Measurements from ENCODE around the gene DCUN1D5. TPM values are rescaled to one million over a fixed set of nuclear protein-coding genes. Genes with fewer than 3 reads are reported as not detected.

The DCUN1D5 gene
- total RNA-seq, 1 experiment from 2014 or later = 68.3 TPM

DNA sequence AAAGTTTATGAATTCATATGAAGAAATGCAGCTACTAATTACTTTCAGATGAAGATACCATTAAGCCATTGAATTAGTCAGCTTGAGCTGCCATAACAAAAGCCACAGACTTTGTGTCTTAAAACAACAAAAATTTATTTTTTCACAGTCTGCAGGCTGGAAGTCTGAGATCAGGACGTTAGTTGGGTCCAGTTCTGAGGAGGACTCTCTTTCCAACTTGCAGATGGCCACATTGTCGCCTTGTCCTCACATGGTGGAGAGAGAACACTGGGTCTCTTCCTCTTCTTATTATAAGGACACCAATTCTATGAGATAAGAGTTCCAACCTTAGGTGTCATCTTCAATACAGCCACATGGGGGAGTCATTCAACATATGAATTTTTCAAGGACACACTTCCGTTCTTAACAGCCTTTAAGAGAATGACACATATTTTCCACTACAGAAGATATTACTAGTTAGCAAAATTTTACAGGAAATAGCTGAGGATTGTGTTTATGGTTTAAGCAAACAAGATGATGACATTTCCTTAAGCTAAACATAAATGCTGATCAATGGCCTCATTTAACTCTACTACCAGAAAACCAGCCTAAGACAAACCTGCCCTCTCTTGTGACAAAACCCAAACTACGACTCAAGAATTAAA is 56.0 kb downstream of the DCUN1D5 start:
- POLR2A ChIA-PET = no interaction called here
- no peak overlapping the region for H3K4me3 ChIP-seq (ENCODE audit: low read depth in 2 of 2, low read length in 2 of 2)
- in situ Hi-C loops (cut with HindIII; ENCODE audit: low pct_unique_long_range_greater_than_20kb, low sequenced_read_pairs) = no loop called here
- no peaks in the 10 kb centered on the region for H3K4me1 ChIP-seq (ENCODE audit: control insufficient read depth, insufficient read depth, low read length)
- H3K27me3 ChIP-seq (ENCODE audit: control insufficient read depth, insufficient read depth, low read length) = no peaks in the 10 kb centered on the region
- no peaks in the 10 kb centered on the region for H3K36me3 ChIP-seq (ENCODE audit: control insufficient read depth, insufficient read depth, low read length)
- CTCF ChIA-PET = interaction anchor here (0.5 kb wide), 1 partner anchor 88 kb away, joined by 3 read pairs; no protein-coding TSS in a partner anchor
- peak; percentile 80; the same call in 1 of the 2 replicates for ATAC-seq
- TF ChIP-seq, protein P1, sequence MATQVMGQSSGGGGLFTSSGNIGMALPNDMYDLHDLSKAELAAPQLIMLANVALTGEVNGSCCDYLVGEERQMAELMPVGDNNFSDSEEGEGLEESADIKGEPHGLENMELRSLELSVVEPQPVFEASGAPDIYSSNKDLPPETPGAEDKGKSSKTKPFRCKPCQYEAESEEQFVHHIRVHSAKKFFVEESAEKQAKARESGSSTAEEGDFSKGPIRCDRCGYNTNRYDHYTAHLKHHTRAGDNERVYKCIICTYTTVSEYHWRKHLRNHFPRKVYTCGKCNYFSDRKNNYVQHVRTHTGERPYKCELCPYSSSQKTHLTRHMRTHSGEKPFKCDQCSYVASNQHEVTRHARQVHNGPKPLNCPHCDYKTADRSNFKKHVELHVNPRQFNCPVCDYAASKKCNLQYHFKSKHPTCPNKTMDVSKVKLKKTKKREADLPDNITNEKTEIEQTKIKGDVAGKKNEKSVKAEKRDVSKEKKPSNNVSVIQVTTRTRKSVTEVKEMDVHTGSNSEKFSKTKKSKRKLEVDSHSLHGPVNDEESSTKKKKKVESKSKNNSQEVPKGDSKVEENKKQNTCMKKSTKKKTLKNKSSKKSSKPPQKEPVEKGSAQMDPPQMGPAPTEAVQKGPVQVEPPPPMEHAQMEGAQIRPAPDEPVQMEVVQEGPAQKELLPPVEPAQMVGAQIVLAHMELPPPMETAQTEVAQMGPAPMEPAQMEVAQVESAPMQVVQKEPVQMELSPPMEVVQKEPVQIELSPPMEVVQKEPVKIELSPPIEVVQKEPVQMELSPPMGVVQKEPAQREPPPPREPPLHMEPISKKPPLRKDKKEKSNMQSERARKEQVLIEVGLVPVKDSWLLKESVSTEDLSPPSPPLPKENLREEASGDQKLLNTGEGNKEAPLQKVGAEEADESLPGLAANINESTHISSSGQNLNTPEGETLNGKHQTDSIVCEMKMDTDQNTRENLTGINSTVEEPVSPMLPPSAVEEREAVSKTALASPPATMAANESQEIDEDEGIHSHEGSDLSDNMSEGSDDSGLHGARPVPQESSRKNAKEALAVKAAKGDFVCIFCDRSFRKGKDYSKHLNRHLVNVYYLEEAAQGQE (IDR thresholded peaks at IDR 0.05; ENCODE audit: insufficient read depth in 1 of 2, low read depth in 2 of 2, low read length in 1 of 2) = no peak
- no peak for TF ChIP-seq POLR2AphosphoS5 (IDR thresholded peaks at IDR 0.05; ENCODE audit: low read depth, low read length)
- TF ChIP-seq SIN3A (IDR thresholded peaks at IDR 0.05; ENCODE audit: borderline replicate concordance, insufficient read depth, low read depth, low read length) = no peak
- TF ChIP-seq, protein P2, sequence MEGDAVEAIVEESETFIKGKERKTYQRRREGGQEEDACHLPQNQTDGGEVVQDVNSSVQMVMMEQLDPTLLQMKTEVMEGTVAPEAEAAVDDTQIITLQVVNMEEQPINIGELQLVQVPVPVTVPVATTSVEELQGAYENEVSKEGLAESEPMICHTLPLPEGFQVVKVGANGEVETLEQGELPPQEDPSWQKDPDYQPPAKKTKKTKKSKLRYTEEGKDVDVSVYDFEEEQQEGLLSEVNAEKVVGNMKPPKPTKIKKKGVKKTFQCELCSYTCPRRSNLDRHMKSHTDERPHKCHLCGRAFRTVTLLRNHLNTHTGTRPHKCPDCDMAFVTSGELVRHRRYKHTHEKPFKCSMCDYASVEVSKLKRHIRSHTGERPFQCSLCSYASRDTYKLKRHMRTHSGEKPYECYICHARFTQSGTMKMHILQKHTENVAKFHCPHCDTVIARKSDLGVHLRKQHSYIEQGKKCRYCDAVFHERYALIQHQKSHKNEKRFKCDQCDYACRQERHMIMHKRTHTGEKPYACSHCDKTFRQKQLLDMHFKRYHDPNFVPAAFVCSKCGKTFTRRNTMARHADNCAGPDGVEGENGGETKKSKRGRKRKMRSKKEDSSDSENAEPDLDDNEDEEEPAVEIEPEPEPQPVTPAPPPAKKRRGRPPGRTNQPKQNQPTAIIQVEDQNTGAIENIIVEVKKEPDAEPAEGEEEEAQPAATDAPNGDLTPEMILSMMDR (IDR thresholded peaks at IDR 0.05) = peak; percentile 78
- intact Hi-C loops (cut with micrococcal nuclease; ENCODE audit: unreplicated experiment) = no loop called here
- no peaks in the 10 kb centered on the region for H3K9me3 ChIP-seq (ENCODE audit: control insufficient read depth, insufficient read depth, low read depth, low read length)
- no peak overlapping the region for H3K27ac ChIP-seq (ENCODE audit: low read length)
- peak; percentile 55 for DNase-seq (ENCODE audit: low read depth, low spot score)
- no TSS peak for BruUV-seq (replicated peaks)

DNA sequence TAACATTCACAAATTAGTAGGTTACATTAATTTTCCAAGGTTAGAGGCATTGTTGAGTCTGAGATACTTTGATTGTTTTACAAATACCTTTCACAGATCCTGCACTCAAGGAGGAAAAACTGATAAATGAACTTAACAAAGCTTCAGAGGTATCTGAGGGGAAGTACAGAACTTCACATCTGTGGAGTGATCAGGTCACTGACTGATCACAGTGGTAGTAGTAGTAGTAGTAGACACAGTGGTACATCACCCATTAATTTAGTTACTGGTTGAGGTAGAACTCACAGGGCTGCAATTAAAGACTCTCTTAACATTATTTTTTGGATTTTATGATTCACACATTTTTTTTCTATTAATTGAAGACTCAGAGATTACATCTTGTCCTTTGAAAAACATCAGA is 56.7 kb downstream of the DCUN1D5 start:
- ATAC-seq = no peak
- no peaks in the 10 kb centered on the region for H3K36me3 ChIP-seq (ENCODE audit: control insufficient read depth, insufficient read depth, low read length)
- in situ Hi-C loops (cut with HindIII; ENCODE audit: low pct_unique_long_range_greater_than_20kb, low sequenced_read_pairs) = no loop called here
- POLR2A ChIA-PET = no interaction called here
- no peak overlapping the region for H3K27ac ChIP-seq (ENCODE audit: low read length)
- BruUV-seq (replicated peaks) = no TSS peak
- no peaks in the 10 kb centered on the region for H3K9me3 ChIP-seq (ENCODE audit: control insufficient read depth, insufficient read depth, low read depth, low read length)
- CTCF ChIA-PET = no interaction called here
- H3K4me3 ChIP-seq (ENCODE audit: low read depth in 2 of 2, low read length in 2 of 2) = no peak overlapping the region
- intact Hi-C loops (cut with micrococcal nuclease; ENCODE audit: unreplicated experiment) = no loop called here
- H3K27me3 ChIP-seq (ENCODE audit: control insufficient read depth, insufficient read depth, low read length) = no peaks in the 10 kb centered on the region
- H3K4me1 ChIP-seq (ENCODE audit: control insufficient read depth, insufficient read depth, low read length) = no peaks in the 10 kb centered on the region
- TF ChIP-seq POLR2AphosphoS5 (IDR thresholded peaks at IDR 0.05; ENCODE audit: low read depth, low read length) (no peak), SIN3A (IDR thresholded peaks at IDR 0.05; ENCODE audit: borderline replicate concordance, insufficient read depth, low read depth, low read length) (no peak), TCF7L2 (IDR thresholded peaks at IDR 0.05; ENCODE audit: low read depth, low read length) (no peak)
- TF ChIP-seq, protein P1 (IDR thresholded peaks at IDR 0.05; ENCODE audit: insufficient read depth in 1 of 2, low read depth in 2 of 2, low read length in 1 of 2) = no peak
- TF ChIP-seq, protein P2 (IDR thresholded peaks at IDR 0.05) = no peak
- no peak for DNase-seq (ENCODE audit: low read depth, low spot score)

All from Panc1 (cell line).